Measurements from ENCODE around the gene MTMR4.

MTMR4 gene

GRCh38 chr17:58531661-58532554 lies 17.5 kb upstream of the MTMR4 start:
- Mint-ChIP-seq H3K27ac (no peak overlapping the region), H3K4me1 (peaks cover 12% of the 10 kb centered on the region), H3K4me3 (peak overlapping the region; percentile 52), H3K9me3 (no peaks in the 10 kb centered on the region), H3K27me3 (peaks cover 76% of the 10 kb centered on the region)
- DNase-seq: peak; percentile 38 to 53
- ATAC-seq: peak; percentile 73

- peaks cover 15% of the 10 kb centered on the region for H3K4me1 Mint-ChIP-seq
- peaks cover 69% of the 10 kb centered on the region for H3K27me3 Mint-ChIP-seq
- peak overlapping the region in 1 of 2 donors; percentile 36 for H3K4me3 Mint-ChIP-seq
- no peak overlapping the region for H3K27ac Mint-ChIP-seq
- ATAC-seq (no peak), DNase-seq (no peak)
- no peaks in the 10 kb centered on the region for H3K9me3 Mint-ChIP-seq
Observed at GRCh38 chr17:58531122-58531521, 16.7 kb upstream of the MTMR4 start.

GRCh38 chr17:58530655-58531054 lies 16.2 kb upstream of the MTMR4 start:
- Mint-ChIP-seq H3K27ac (no peak overlapping the region), H3K27me3 (peaks cover 64% of the 10 kb centered on the region), H3K9me3 (no peaks in the 10 kb centered on the region), H3K4me1 (peaks cover 15% of the 10 kb centered on the region), H3K4me3 (peak overlapping the region in 1 of 2 donors; percentile 36)
- DNase-seq (no peak), ATAC-seq (no peak)

- peaks cover 15% of the 10 kb centered on the region for H3K4me1 Mint-ChIP-seq
- no peak for ATAC-seq
- no peak overlapping the region for H3K4me3 Mint-ChIP-seq
- peaks cover 50% of the 10 kb centered on the region for H3K27me3 Mint-ChIP-seq
- DNase-seq: no peak
- no peaks in the 10 kb centered on the region for H3K9me3 Mint-ChIP-seq
- H3K27ac Mint-ChIP-seq: peak overlapping the region in 1 of 2 donors; percentile 57
Observed at GRCh38 chr17:58529275-58529674, 14.8 kb upstream of the MTMR4 start.

- no peak overlapping the region for H3K27ac Mint-ChIP-seq
- no peaks in the 10 kb centered on the region for H3K9me3 Mint-ChIP-seq
- DNase-seq (no peak), ATAC-seq (no peak)
- H3K27me3 Mint-ChIP-seq: peaks cover 42% of the 10 kb centered on the region
- peaks cover 15% of the 10 kb centered on the region for H3K4me1 Mint-ChIP-seq
- H3K4me3 Mint-ChIP-seq: no peak overlapping the region
Observed at GRCh38 chr17:58528443-58528842, 14.0 kb upstream of the MTMR4 start.

- Mint-ChIP-seq H3K27me3 (peaks cover 37% of the 10 kb centered on the region), H3K4me1 (peaks cover 15% of the 10 kb centered on the region), H3K4me3 (no peak overlapping the region), H3K27ac (no peak overlapping the region), H3K9me3 (no peaks in the 10 kb centered on the region)
- DNase-seq (no peak), ATAC-seq (no peak)
Observed at GRCh38 chr17:58527949-58528348, 13.5 kb upstream of the MTMR4 start.

GRCh38 chr17:58527306-58527705 lies 12.9 kb upstream of the MTMR4 start:
- Mint-ChIP-seq H3K4me3 (no peak overlapping the region), H3K9me3 (no peaks in the 10 kb centered on the region), H3K27ac (peak overlapping the region in 1 of 2 donors; percentile 82), H3K4me1 (peaks cover 12% of the 10 kb centered on the region), H3K27me3 (peaks cover 31% of the 10 kb centered on the region)
- no peak for ATAC-seq
- DNase-seq: no peak

GRCh38 chr17:58525239-58525638 lies 10.8 kb upstream of the MTMR4 start:
- no peak for DNase-seq
- ATAC-seq: no peak
- peaks cover 16% of the 10 kb centered on the region for H3K27me3 Mint-ChIP-seq

GRCh38 chr17:58521680-58522079 lies 7.2 kb upstream of the MTMR4 start:
- DNase-seq (no peak), ATAC-seq (no peak)
- H3K4me3 Mint-ChIP-seq: no peak overlapping the region
- H3K27ac Mint-ChIP-seq: no peak overlapping the region
- H3K27me3 Mint-ChIP-seq: no peaks in the 10 kb centered on the region
- peaks cover 18% of the 10 kb centered on the region for H3K4me1 Mint-ChIP-seq
- H3K9me3 Mint-ChIP-seq: no peaks in the 10 kb centered on the region

More at GRCh38 chr17:58525239-58525638, 10.8 kb upstream of the MTMR4 start:
- H3K4me3 Mint-ChIP-seq: no peak overlapping the region
- H3K9me3 Mint-ChIP-seq: no peaks in the 10 kb centered on the region
- H3K4me1 Mint-ChIP-seq: peaks cover 12% of the 10 kb centered on the region
- no peak overlapping the region for H3K27ac Mint-ChIP-seq

GRCh38 chr17:58520843-58521430 lies 6.5 kb upstream of the MTMR4 start:
- Mint-ChIP-seq H3K4me3 (no peak overlapping the region), H3K27ac (peak overlapping the region in 1 of 2 donors; percentile 83), H3K9me3 (no peaks in the 10 kb centered on the region), H3K27me3 (no peaks in the 10 kb centered on the region), H3K4me1 (peaks cover 25% of the 10 kb centered on the region)
- ATAC-seq (no peak), DNase-seq (no peak)

GRCh38 chr17:58517928-58518609 lies 3.6 kb upstream of the MTMR4 start:
- peak overlapping the region; percentile 96 to 97 for H3K27ac Mint-ChIP-seq
- DNase-seq: peak; percentile 99 to 100
- peak; percentile 91 for ATAC-seq
- peaks cover 47% of the 10 kb centered on the region for H3K4me1 Mint-ChIP-seq
- H3K4me3 Mint-ChIP-seq: peak overlapping the region; percentile 87 to 95
- no peaks in the 10 kb centered on the region for H3K9me3 Mint-ChIP-seq
- no peaks in the 10 kb centered on the region for H3K27me3 Mint-ChIP-seq

- Mint-ChIP-seq H3K9me3 (no peaks in the 10 kb centered on the region), H3K27me3 (no peaks in the 10 kb centered on the region), H3K4me3 (peak overlapping the region; percentile 87 to 95), H3K27ac (peak overlapping the region; percentile 77 to 97), H3K4me1 (peaks cover 53% of the 10 kb centered on the region)
- DNase-seq: no peak
- no peak for ATAC-seq
Observed at GRCh38 chr17:58517378-58517927, 3.0 kb upstream of the MTMR4 start.

- Mint-ChIP-seq H3K4me1 (peaks cover 60% of the 10 kb centered on the region), H3K9me3 (no peaks in the 10 kb centered on the region), H3K4me3 (peak overlapping the region; percentile 87 to 95), H3K27ac (peak overlapping the region; percentile 41 to 85), H3K27me3 (no peaks in the 10 kb centered on the region)
- ATAC-seq: no peak
- DNase-seq: no peak
Observed at GRCh38 chr17:58516644-58517377, 2.4 kb upstream of the MTMR4 start.

- DNase-seq (no peak), ATAC-seq (no peak)
- H3K9me3 Mint-ChIP-seq: no peaks in the 10 kb centered on the region
- peaks cover 74% of the 10 kb centered on the region for H3K4me1 Mint-ChIP-seq
- H3K27me3 Mint-ChIP-seq: no peaks in the 10 kb centered on the region
- no peak overlapping the region for H3K27ac Mint-ChIP-seq
- peak overlapping the region; percentile 77 to 86 for H3K4me3 Mint-ChIP-seq
Observed at GRCh38 chr17:58515286-58515685, 848 bp upstream of the MTMR4 start.

GRCh38 chr17:58514770-58515157 lies 326 bp upstream of the MTMR4 start:
- ATAC-seq: no peak
- H3K27ac Mint-ChIP-seq: no peak overlapping the region
- H3K4me3 Mint-ChIP-seq: peak overlapping the region; percentile 77 to 86
- H3K9me3 Mint-ChIP-seq: no peaks in the 10 kb centered on the region
- peaks cover 74% of the 10 kb centered on the region for H3K4me1 Mint-ChIP-seq
- no peak for DNase-seq
- no peaks in the 10 kb centered on the region for H3K27me3 Mint-ChIP-seq

All from stimulated activated naive CD8-positive, alpha-beta T cell treated with anti-CD3 and anti-CD28 coated beads, Interleukin-15, amount 100 ng/mL, for 72 hours (primary cell).